ENCODE data around the gene CHEK2. TPM values are rescaled to one million over a fixed set of nuclear protein-coding genes. Genes with fewer than 3 reads are reported as not detected.
A peak's percentile ranks its signal among the peaks of the same experiment; 100 is the strongest.

The CHEK2 gene
- total RNA-seq, 1 experiment from 2014 or later, result 61.1 TPM

DNA sequence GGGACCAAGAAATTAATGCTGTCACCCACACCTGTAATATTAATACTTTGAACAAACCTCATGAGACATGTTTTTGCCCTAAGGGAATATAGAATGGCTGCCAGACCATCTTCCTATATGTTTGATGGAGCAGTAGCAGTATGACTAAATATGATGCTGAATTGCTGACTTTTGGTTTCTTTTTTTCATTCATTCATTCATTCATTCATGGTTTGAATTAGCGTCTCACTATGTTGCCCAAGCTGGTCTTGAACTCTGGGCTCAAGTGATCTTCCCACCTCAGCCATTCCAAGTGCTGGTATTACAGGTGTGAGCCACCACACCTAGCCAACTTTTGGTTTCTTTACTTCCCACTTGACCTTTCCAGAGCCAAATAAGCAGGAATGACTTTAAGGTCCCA lies 38.7 kb upstream of the CHEK2 start:
- Mint-ChIP-seq H3K36me3 (ENCODE audit: insufficient read depth in 1 of 3, low read depth in 3 of 3) (peaks cover 31 to 71% (median 61%) of the 10 kb centered on the region in 3 experiments; a peak in 6 of 7 replicates), H3K27ac (0 out of 7 replicates have a peak overlapping the region, but pooled peaks of 1 of the 3 experiments have one; percentile 32), H3K9me3 (no peaks in the 10 kb centered on the region), H3K4me3 (no peak overlapping the region), H3K4me1 (no peaks in the 10 kb centered on the region), H3K27me3 (ENCODE audit: low read depth) (no peaks in the 10 kb centered on the region)
- Histone ChIP-seq H4K5ac (ENCODE audit: insufficient read length, low read depth, low read length) (no peak overlapping the region), H4K8ac (replicated peaks; ENCODE audit: insufficient read length, low read depth, low read length) (no peak overlapping the region), H3K27me3 (ENCODE audit: insufficient read depth, low read length) (no peaks in the 10 kb centered on the region), H4K91ac (ENCODE audit: insufficient read length, low read depth, low read length) (no peak overlapping the region), H3K4ac (ENCODE audit: low read depth, low read length) (no peak overlapping the region), H3K56ac (ENCODE audit: insufficient read length, low read depth, low read length) (no peak overlapping the region), H2AFZ (ENCODE audit: low read length) (no peak overlapping the region), H3K79me2 (ENCODE audit: insufficient read depth, low read length) (no peaks in the 10 kb centered on the region; the same call in 1 of the 2 replicates), H3K79me1 (ENCODE audit: insufficient read depth, low read depth, low read length, poor library complexity, severe bottlenecking) (peaks cover 12% of the 10 kb centered on the region), H3T11ph (ENCODE audit: low read length) (no peak overlapping the region), H2BK120ac (ENCODE audit: low read depth, low read length, poor library complexity, severe bottlenecking) (no peak overlapping the region), H3K4me1 (ENCODE audit: insufficient read depth, low read length) (no peaks in the 10 kb centered on the region), H3K18ac (ENCODE audit: insufficient read length, low read depth, low read length) (no peak overlapping the region), H3K9ac (ENCODE audit: extremely low read depth, insufficient read length, low read length) (no peak overlapping the region), H2BK12ac (ENCODE audit: insufficient read length, low read depth, low read length) (no peak overlapping the region), H2BK20ac (ENCODE audit: low read depth, low read length, poor library complexity, severe bottlenecking) (no peak overlapping the region), H3K4me2 (ENCODE audit: insufficient read depth, insufficient read length, low read length) (no peak overlapping the region), H3K9me3 (ENCODE audit: control insufficient read depth, low read depth, low read length) (no peaks in the 10 kb centered on the region), H2BK5ac (ENCODE audit: insufficient read length, low read length) (no peak overlapping the region), H3K14ac (ENCODE audit: insufficient read depth, low read length) (no peak overlapping the region), H4K20me1 (ENCODE audit: control insufficient read depth, insufficient read depth, insufficient read length) (no peaks in the 10 kb centered on the region), H3K23ac (ENCODE audit: insufficient read length, low read depth, low read length) (peak overlapping the region; percentile 49), H2BK15ac (ENCODE audit: low read depth, low read length) (no peak overlapping the region), H2AK5ac (ENCODE audit: insufficient read length, low read length) (no peak overlapping the region), H3K23me2 (ENCODE audit: insufficient read length, low read depth, low read length, poor library complexity, severe bottlenecking) (no peaks in the 10 kb centered on the region), H3K27ac (ENCODE audit: insufficient read length, low read depth, low read length) (no peak overlapping the region)
- WGBS (ENCODE audit: extremely low coverage, insufficient read length, low lambda C conversion rate), result no CpG with 5 or more reads among the region's 1 CpG
- TF ChIP-seq, protein P1, sequence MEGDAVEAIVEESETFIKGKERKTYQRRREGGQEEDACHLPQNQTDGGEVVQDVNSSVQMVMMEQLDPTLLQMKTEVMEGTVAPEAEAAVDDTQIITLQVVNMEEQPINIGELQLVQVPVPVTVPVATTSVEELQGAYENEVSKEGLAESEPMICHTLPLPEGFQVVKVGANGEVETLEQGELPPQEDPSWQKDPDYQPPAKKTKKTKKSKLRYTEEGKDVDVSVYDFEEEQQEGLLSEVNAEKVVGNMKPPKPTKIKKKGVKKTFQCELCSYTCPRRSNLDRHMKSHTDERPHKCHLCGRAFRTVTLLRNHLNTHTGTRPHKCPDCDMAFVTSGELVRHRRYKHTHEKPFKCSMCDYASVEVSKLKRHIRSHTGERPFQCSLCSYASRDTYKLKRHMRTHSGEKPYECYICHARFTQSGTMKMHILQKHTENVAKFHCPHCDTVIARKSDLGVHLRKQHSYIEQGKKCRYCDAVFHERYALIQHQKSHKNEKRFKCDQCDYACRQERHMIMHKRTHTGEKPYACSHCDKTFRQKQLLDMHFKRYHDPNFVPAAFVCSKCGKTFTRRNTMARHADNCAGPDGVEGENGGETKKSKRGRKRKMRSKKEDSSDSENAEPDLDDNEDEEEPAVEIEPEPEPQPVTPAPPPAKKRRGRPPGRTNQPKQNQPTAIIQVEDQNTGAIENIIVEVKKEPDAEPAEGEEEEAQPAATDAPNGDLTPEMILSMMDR (conservative IDR thresholded peaks at IDR 0.05), result no peak
- DNase-seq, result no peak

Data from H9 (cell line).